ENCODE results near the gene MRAS.

MRAS gene

DNA sequence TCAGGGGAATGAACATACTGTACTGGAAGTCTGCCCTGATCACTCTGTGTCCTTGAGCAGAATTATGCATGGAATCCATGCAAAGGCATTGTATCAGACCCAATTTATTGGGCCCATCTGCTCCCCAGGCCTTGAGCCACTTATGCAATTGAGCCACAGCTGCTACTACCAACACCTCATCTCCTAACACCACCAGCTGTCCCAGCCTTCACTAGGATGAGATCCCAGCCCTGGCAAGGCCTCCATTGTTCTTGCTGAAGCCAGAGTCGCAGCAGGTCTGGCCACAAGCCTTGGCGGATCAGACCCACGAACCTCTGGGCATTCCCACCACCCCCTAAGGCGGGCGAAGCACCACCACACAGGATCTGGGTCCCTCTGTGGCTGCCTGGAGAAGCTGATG, 9.6 kb upstream of the MRAS start:
- no peak for DNase-seq (ENCODE audit: low read depth in 4 of 4, low spot score in 1 of 4)

DNA sequence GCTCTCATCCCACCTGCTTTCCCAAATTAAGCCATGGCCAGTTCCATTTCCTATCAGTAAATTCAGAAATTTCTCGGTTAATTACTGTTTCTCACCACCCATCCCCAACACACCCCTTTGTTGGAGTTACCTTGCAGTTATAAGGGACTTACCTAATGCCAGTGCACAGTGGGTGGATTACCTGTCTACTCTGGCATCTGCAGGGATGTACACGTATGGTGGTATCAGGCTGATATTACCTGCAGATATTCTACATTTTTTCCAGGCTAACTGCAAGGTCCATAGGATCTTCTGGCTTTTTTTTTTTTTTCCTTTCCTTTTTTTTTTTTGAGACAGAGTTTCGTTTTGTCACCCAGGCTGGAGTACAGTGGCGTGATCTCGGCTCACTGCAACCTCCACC, 7.9 kb upstream of the MRAS start:
- no peak for DNase-seq (ENCODE audit: low read depth in 4 of 4, low spot score in 1 of 4)

GRCh38 chr3:138344754-138345153, 3.6 kb upstream of the MRAS start:
- no peak for DNase-seq (ENCODE audit: low read depth in 4 of 4, low spot score in 1 of 4)

- no peak for DNase-seq (ENCODE audit: low read depth in 4 of 4, low spot score in 1 of 4)
Observed at GRCh38 chr3:138348754-138349739, 668 bp downstream of the MRAS start.

DNA sequence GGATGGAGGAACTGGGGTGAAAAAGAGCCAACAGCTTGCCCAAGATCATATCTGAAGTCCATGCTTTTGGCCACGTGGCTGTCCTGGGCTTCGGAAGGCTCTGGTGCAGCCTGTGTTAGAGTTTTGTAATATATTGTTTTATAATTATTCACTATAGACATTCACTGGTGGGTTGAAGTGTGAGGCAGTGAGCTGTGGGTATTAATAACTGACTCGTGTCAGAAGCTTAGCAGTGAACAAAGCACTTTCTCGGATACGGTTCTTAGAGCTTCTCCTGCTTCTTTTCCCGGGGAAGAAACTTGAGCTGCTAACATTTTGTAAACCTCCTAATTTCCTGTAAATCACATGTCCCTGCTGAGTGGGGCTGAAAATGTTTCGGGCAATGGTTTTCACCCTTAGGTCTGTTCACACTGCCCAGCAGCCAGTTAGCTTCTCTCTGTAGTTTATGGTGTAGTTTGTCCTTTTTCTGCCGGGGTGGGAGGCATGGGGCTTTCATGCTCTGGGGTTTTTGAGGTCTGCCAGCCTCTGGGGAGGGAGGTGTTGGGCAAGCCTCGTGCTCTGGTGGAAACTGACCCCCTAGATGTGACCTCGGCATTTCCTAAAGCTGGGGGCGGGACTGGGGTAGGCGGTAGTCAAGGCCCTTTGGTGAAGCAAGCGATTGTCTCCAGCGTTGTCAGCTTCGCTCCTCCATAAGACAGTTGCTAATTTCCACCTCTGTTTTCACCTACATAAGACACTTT, 1.7 kb downstream of the MRAS start:
- no peak for DNase-seq (ENCODE audit: low read depth in 4 of 4, low spot score in 1 of 4)

DNA sequence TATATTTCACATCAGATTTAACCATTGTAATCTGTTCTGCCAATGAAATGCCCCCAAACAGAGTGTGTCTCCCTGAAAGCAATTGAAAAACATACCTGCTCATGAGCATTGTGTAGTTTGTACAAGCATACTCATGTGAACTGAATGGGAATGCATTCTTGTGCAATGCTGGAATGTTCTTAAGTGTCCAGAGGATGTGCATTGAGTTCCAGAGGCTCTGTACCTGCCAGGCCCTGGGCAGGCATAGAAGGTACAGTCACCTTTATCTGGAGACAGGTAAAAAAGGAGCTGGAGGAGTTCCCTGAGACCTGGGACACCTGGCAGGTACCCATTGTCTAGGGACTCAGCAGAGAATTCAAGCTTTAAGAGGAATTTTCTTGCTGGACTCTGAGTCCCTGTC, 2.8 kb downstream of the MRAS start:
- no peak for DNase-seq (ENCODE audit: low read depth in 4 of 4, low spot score in 1 of 4)

GRCh38 chr3:138351916-138352550, 3.7 kb downstream of the MRAS start:
- DNase-seq (ENCODE audit: low read depth in 4 of 4, low spot score in 1 of 4), result no peak

DNA sequence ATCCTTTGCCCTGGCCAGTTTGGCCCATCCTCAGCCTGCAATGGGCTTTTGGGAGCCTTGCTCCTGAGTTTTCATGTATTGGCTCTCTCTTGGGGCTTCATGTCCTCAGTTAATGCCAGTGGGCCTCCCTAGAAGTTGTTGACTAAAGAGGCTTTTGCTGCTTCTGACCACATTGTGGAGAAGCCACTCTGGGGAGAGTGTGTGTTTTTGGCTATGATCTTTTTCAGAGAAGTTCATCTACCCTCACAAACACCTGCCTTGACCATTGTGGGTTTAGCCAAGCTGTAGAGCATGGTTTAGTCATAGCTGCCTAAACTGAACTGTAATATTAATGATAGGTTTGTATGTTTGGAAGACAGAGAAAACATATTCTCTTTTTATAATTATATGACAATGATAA, 6.0 kb downstream of the MRAS start:
- DNase-seq (ENCODE audit: low read depth in 4 of 4, low spot score in 1 of 4), result no peak

DNA sequence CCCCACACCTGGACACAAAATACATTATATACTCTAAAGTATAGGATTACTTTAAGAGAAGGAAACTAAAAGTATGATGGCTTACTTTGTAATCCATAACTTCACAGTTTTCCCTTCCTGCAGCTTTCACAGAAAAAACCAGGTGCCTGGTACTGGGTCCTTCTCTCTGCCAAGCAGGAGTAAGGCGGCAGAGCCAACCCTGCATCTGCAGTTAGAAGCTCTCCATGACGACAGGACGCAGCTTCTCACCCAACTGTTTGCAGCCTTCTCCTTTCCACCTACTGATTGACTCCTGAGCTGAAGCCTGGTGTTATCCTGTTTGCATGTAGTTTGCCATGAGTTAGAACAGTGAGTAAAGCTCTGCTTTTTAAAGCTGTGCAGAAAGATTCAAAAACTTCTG, 6.7 kb downstream of the MRAS start:
- no peak for DNase-seq (ENCODE audit: low read depth in 4 of 4, low spot score in 1 of 4)

GRCh38 chr3:138356730-138357405, 8.5 kb downstream of the MRAS start:
- DNase-seq (ENCODE audit: low read depth in 4 of 4, low spot score in 1 of 4), result no peak

DNA sequence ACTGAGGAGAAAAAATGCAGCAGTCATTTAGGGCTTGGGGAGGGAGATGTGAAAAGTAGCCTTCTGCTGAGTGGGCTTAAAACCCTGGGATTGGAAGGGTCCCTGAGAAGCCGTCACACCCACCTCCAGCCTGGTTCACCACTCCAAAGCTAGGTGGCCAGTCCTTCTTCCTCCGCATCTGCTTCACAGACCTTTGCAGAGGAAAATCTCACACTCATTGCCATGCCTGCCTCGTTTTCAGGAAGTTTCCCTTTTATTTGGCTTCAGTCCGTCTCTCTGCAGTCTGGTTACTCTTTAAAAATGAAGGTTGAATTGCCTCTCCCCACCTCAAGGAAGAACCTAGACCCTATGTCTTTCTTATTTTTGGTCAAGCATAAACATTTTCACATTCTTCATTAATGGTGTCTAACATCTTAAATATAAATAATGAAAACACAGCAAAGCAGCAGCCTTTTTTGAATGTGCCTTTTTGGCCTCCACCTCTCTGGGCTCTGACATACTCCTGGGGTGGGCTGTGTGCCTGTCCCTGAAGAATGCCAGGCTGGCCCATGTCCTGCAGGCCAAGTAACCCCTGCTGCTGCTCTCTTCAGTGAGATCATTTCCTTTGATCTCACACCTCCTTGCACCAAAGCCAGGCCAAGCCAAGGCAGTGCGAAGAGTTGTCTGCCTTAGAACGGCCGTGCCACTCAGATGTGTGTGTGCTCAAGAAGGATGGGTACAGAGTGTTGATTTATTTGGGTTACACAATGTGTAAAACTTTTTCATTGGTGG, 11.0 kb downstream of the MRAS start:
- DNase-seq (ENCODE audit: low read depth in 4 of 4, low spot score in 1 of 4), result no peak

- DNase-seq (ENCODE audit: low read depth in 4 of 4, low spot score in 1 of 4), result no peak
Observed at GRCh38 chr3:138359919-138360868, 11.8 kb downstream of the MRAS start.

DNA sequence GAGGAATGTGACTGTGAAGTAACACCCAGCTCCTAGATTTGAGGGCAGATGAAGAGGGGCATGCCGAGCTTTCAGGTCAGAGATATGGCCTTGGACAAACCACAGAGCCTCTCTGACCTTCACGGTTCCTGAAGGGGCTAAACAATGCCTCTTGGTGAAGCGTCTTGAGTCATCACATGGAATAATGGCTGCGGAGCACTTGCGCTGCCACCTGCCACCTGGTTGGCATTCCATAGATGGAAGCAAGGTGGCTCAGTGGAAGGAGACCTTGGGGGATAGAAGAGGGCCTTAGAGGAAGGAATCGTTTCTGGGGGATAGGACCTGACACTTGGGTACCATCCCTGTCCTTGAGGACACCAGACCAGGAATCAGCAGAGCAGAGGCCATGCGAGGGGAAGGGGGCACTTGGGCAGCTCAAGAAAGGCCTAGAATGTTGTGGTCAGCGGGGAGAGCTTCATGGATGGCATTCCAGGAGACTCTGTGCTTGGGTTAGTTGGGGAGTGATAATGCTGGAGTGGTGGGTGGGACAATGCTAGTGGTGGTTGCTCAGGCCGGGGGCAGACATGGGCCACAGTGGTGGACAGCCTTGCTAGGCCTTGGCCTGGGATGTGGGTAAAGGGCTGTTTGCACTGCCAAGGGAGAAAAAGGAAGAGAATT, 12.6 kb downstream of the MRAS start:
- no peak for DNase-seq (ENCODE audit: low read depth in 4 of 4, low spot score in 1 of 4)

DNA sequence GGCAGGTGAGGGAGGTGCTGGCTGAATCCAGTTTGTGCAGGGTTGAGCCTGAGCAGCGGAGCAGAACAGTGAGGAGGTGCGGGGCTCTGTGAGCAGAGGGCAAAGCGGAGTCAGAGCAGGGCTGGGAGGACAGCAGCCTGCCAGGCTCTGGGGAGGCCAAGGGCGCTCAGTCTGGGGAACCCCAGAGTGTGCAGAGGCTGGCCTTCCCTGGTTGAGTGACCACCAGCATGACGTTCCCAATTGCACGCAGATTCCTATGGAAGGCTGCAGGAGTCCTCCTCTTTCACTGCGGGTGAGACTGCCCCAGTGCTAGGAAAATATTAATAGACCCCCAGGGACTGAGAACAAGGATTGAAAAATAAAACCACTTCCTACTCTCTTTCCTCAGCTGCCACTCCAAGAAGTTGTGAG, 13.2 kb downstream of the MRAS start:
- no peak for DNase-seq (ENCODE audit: low read depth in 4 of 4, low spot score in 1 of 4)

- no peak for DNase-seq (ENCODE audit: low read depth in 4 of 4, low spot score in 1 of 4)
Observed at GRCh38 chr3:138362538-138362937, 14.2 kb downstream of the MRAS start.

GRCh38 chr3:138363322-138363721, 14.9 kb downstream of the MRAS start:
- no peak for DNase-seq (ENCODE audit: low read depth in 4 of 4, low spot score in 1 of 4)

- DNase-seq (ENCODE audit: low read depth in 4 of 4, low spot score in 1 of 4), result no peak
Observed at GRCh38 chr3:138364356-138365252, 16.2 kb downstream of the MRAS start.

- no peak for DNase-seq (ENCODE audit: low read depth in 4 of 4, low spot score in 1 of 4)
Observed at GRCh38 chr3:138365253-138365555, 16.8 kb downstream of the MRAS start.
